Type B pancreatic cell (in vitro differentiated cells): ENCODE results near the gene ALG1L2. TPM values are rescaled to one million over a fixed set of nuclear protein-coding genes. Genes with fewer than 3 reads are reported as not detected.
"Not testable (repeated sequence)": the region's sequence is repeated elsewhere in the genome, so short reads cannot be mapped to it uniquely, and the experiment has no call there.

Experiments
- DNase-seq: peaks from one replicate; pipeline ENCODE4 v3.0.0; 2021; ENCODE audit warnings: mixed read lengths; ENCODE audit not compliant: unreplicated experiment; ENCODE audit errors: extremely low spot score
- H3K27ac Mint-ChIP-seq: 2 replicates; pipeline ENCODE4 v1.8.0; 2021; ENCODE audit warnings: mild to moderate bottlenecking, mixed read lengths
- H3K27me3 Mint-ChIP-seq: 2 replicates; pipeline ENCODE4 v1.8.0; 2021; ENCODE audit warnings: mixed read lengths
- H3K36me3 Mint-ChIP-seq: 2 replicates; pipeline ENCODE4 v1.8.0; 2021; ENCODE audit warnings: mixed read lengths
- H3K4me1 Mint-ChIP-seq: one replicate; pipeline ENCODE4 v1.8.0; 2021; ENCODE audit warnings: mixed read lengths; ENCODE audit not compliant: unreplicated experiment
- H3K4me3 Mint-ChIP-seq: 2 replicates; pipeline ENCODE4 v1.8.0; 2021; ENCODE audit warnings: mild to moderate bottlenecking, mixed read lengths
- H3K9me3 Mint-ChIP-seq: 2 replicates; pipeline ENCODE4 v1.8.0; 2021; ENCODE audit warnings: mixed read lengths
- total RNA-seq: library from RNA; stranded (reverse); gene quantifications from 2 replicates; pipeline ENCODE4 v1.2.1, GENCODE V29; 2021; ENCODE audit warnings: low replicate concordance
- TF ChIP-seq, protein P1 (sequence below): fragments of 200-600 bp; sonication (generic); conservative IDR thresholded peaks from 2 replicates; pipeline ENCODE4 v1.5.0; 2021; ENCODE audit warnings: antibody characterized with exemption, mild to moderate bottlenecking

Gene ALG1L2
- total RNA-seq, 1 donor from 2014 or later, result 2.1 TPM

DNA sequence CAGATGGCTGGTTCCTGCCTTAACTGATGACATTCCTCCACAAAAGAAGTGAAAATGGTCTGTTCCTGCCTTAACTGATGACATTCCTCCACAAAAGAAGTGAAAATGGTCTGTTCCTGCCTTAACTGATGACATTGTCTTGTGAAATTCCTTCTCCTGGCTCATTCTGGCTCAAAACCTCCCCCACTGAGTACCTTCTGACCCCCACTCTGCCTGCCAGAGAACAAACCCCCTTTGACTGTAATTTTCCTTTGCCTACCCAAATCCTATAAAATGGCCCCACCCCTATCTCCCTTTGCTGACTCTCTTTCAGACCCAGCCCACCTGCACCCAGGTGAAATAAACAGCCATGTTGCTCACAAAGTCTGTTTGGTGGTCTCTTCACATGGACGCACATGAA is 22.5 kb upstream of the ALG1L2 start:
- not testable (repeated sequence) for DNase-seq, H3K27ac Mint-ChIP-seq, H3K36me3 Mint-ChIP-seq, H3K4me3 Mint-ChIP-seq, H3K27me3 Mint-ChIP-seq, H3K9me3 Mint-ChIP-seq, H3K4me1 Mint-ChIP-seq

DNA sequence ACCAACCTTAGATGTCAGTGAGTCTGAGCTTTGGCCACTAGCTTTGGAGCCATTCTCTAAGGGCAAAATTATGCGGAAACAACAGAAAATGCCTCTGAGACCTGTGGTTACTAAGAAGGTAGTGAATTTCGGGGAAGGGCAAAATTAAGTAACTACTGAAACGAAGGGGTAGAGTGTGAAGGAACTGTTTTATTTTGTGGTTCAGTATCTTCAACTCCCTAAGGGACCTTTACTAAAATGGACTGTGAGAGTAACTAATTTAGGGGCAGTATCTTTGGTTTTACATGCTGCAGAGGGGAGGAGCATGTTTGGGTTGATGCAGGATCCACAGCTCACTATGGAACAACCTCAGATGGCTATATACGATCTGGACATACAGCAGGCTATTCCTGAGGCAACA is 8.0 kb upstream of the ALG1L2 start:
- DNase-seq, result no peak
- no peaks in the 10 kb centered on the region for H3K9me3 Mint-ChIP-seq
- TF ChIP-seq, protein P1, sequence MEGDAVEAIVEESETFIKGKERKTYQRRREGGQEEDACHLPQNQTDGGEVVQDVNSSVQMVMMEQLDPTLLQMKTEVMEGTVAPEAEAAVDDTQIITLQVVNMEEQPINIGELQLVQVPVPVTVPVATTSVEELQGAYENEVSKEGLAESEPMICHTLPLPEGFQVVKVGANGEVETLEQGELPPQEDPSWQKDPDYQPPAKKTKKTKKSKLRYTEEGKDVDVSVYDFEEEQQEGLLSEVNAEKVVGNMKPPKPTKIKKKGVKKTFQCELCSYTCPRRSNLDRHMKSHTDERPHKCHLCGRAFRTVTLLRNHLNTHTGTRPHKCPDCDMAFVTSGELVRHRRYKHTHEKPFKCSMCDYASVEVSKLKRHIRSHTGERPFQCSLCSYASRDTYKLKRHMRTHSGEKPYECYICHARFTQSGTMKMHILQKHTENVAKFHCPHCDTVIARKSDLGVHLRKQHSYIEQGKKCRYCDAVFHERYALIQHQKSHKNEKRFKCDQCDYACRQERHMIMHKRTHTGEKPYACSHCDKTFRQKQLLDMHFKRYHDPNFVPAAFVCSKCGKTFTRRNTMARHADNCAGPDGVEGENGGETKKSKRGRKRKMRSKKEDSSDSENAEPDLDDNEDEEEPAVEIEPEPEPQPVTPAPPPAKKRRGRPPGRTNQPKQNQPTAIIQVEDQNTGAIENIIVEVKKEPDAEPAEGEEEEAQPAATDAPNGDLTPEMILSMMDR, result no peak
- no peak overlapping the region for H3K4me3 Mint-ChIP-seq
- H3K36me3 Mint-ChIP-seq, result no peaks in the 10 kb centered on the region
- H3K27ac Mint-ChIP-seq, result no peak overlapping the region
- no peaks in the 10 kb centered on the region for H3K27me3 Mint-ChIP-seq
- H3K4me1 Mint-ChIP-seq, result no peaks in the 10 kb centered on the region

DNA sequence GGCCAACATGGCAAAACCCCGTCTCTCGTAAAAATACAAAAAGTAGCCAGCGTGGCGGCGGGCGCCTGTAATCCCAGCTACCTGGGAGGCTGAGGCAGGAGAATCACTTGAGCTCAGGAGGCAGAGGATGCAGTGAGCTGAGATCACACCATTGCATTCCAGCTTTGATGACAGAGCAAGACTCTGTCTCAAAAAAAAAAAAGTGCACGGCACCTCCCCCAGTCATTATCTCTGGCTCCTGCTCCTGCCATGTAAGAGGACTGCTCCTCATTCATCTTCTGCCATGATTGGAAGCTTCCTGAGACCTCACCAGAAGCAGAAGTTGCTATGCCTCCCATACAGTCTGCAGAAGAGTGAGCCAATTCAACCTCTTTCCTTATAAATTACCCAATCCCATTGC is 4.0 kb upstream of the ALG1L2 start:
- H3K4me1 Mint-ChIP-seq, result peaks cover 10% of the 10 kb centered on the region
- TF ChIP-seq, protein P1, result no peak
- DNase-seq, result no peak
- H3K4me3 Mint-ChIP-seq, result no peak overlapping the region
- H3K36me3 Mint-ChIP-seq, result no peaks in the 10 kb centered on the region
- H3K27me3 Mint-ChIP-seq, result peaks cover 7% of the 10 kb centered on the region
- no peak overlapping the region for H3K27ac Mint-ChIP-seq
- peaks cover 6% of the 10 kb centered on the region for H3K9me3 Mint-ChIP-seq

DNA sequence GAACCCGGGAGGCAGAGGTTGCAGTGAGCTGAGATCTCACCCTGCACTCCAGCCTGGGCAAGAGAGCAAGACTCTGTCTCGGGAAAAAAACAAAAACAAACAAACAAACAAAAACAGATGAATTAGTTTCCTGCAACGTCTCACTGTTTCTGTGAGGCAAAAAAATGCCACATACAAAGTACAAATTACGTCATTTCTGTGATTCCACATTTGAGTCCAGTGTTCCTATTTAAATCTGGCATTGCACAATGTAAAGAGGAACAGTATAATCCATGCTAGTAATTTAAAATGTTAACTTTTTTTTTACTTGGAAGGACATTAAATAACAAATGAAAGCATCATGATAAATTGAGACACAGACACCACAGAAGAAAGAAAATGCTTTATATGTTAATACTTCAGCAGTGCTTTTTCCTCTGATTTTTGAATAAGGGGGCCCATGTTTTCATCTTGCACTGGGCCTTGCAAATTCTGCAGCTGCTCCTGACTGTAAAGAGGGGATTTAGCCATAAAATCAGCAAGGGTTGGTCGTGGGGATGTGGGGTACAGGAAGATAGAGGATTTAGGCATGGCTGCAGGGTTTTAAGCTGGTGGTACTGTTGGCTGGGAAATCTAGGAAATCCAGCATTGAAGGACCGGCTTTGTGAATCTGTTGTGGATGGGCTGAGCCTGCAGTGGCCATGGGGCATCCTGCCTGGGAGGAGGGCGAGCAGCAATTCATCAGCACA is 1.9 kb downstream of the ALG1L2 start:
- H3K27me3 Mint-ChIP-seq, H3K9me3 Mint-ChIP-seq, H3K27ac Mint-ChIP-seq, H3K4me3 Mint-ChIP-seq, DNase-seq, H3K36me3 Mint-ChIP-seq: not testable (repeated sequence)
- peaks cover 10% of the 10 kb centered on the region for H3K4me1 Mint-ChIP-seq

DNA sequence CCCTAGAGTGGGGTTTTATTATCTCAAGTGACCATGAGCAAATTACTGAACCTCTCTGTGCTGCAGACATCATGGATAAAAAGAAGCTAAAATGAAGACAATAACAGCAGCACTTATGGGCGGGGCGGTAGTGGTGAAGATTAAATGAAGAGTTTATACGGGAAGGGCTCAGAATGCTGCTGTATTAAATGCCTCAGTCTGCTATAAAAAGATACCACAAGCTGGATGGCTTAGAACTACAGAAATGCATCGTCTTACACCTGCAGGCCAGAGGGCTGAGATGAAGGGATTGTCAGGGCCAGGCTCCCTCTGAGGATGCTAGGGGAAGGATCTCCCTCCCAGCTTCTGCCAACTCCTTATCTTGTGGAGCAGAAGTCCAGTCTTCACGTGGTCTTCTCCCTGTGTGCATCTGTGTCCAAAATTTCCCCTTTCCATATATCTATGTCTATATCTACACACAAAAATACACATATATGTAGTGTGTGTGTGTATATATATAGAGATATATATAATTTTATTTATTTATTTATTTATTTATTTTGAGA is 2.9 kb downstream of the ALG1L2 start:
- peaks cover 7% of the 10 kb centered on the region for H3K27me3 Mint-ChIP-seq
- no peaks in the 10 kb centered on the region for H3K36me3 Mint-ChIP-seq
- H3K9me3 Mint-ChIP-seq, result peaks cover 6% of the 10 kb centered on the region
- DNase-seq, result no peak
- H3K4me3 Mint-ChIP-seq, result no peak overlapping the region
- H3K4me1 Mint-ChIP-seq, result peaks cover 10% of the 10 kb centered on the region
- no peak overlapping the region for H3K27ac Mint-ChIP-seq
- TF ChIP-seq, protein P1, result no peak

DNA sequence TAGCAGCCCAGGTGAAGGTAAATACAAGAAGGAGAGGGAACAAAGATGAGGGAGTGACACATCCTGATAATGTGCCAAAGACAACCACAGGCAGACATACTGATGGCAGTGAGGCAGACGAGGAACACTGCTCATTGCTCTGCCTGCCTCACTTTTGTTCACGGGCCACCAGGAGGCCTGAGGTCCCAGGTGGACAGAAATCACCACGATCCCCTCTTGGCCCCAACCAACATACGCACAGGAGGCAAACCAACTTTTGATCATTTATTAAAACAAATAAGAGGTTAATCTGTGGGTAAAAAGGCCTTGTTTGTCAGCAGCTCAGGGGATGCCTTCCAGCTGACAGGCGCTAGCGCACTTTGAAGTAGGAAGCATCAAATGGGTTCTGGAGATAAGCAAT is 4.2 kb downstream of the ALG1L2 start:
- no peak overlapping the region for H3K4me3 Mint-ChIP-seq
- H3K27ac Mint-ChIP-seq, result no peak overlapping the region
- H3K27me3 Mint-ChIP-seq, result peaks cover 7% of the 10 kb centered on the region
- TF ChIP-seq, protein P1, result no peak
- peaks cover 6% of the 10 kb centered on the region for H3K9me3 Mint-ChIP-seq
- DNase-seq, result no peak
- H3K4me1 Mint-ChIP-seq, result peaks cover 10% of the 10 kb centered on the region
- H3K36me3 Mint-ChIP-seq, result no peaks in the 10 kb centered on the region

DNA sequence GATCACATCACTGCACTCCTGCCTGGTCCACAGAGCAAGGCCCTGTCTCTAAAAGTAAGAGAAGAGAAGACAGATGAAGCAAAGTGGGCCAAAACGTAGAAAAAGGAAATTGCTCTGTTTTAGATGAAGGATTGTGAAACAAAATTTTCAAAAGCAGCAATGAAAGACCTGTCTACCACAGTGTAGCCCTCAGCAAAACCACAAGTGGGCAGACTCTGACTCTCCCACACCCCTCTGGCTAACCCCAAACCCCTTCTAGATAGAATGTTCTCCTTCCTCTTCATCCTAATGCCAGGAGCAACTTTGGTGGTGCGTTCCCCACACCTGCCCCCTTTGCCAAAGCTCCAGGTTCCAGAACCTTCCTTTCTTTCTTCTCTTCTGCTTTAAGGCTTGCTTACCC is 5.0 kb downstream of the ALG1L2 start:
- not testable (repeated sequence) for H3K27ac Mint-ChIP-seq, H3K4me3 Mint-ChIP-seq, H3K27me3 Mint-ChIP-seq, H3K9me3 Mint-ChIP-seq, H3K4me1 Mint-ChIP-seq, DNase-seq, H3K36me3 Mint-ChIP-seq
